Jurkat, Clone E6-1 (cell line): ENCODE results near the gene TIGD7.
"Not testable (repeated sequence)": the region's sequence is repeated elsewhere in the genome, so short reads cannot be mapped to it uniquely, and the experiment has no call there.

Source experiments
- DNase-seq: peaks from one replicate; pipeline ENCODE4 v3.0.0-alpha.2; 2011; ENCODE audit warnings: low read depth, low spot score
- H3K4me3 ChIP-seq: 2 replicates; pipeline ENCODE4 v1.5.1; 2011; ENCODE audit warnings: mild to moderate bottlenecking, low read length, control low read depth, moderate library complexity

Gene TIGD7

DNA sequence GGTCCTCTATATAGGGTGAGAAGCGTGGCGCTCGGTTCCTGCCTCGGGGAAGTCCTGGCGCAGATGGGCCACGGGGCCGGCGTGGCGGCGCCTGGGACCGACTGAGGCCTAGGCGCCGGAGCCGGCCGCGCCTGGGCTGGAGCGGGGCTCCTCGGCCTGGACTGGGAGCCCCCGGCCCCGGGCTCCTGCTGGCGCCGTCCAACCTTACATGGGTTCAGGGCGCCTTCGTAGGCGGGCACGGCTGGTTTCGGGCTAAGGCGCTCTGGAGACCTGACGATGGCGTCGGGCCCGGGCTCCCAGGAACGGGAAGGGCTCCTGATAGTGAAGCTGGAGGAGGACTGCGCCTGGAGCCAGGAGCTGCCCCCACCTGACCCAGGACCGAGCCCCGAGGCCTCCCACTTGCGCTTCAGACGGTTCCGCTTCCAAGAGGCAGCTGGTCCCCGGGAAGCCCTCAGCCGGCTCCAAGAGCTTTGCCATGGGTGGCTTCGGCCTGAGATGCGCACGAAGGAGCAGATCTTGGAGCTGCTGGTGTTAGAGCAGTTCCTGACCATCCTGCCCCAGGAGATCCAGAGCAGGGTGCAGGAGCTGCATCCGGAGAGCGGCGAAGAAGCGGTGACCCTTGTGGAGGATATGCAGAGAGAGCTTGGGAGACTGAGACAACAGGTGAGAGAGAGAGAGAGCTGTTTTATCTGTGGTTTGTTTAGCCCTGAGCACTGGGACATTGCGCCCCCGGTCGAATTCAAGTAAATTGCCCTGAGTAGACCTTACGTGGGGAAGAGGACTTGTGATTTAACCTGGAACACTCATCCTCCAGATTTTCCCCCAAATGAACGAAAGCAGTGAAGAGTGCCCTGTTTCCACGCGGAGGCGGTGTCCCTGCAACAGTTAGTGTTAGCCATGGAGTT, 21.4 kb downstream of the TIGD7 start:
- no peak for DNase-seq

DNA sequence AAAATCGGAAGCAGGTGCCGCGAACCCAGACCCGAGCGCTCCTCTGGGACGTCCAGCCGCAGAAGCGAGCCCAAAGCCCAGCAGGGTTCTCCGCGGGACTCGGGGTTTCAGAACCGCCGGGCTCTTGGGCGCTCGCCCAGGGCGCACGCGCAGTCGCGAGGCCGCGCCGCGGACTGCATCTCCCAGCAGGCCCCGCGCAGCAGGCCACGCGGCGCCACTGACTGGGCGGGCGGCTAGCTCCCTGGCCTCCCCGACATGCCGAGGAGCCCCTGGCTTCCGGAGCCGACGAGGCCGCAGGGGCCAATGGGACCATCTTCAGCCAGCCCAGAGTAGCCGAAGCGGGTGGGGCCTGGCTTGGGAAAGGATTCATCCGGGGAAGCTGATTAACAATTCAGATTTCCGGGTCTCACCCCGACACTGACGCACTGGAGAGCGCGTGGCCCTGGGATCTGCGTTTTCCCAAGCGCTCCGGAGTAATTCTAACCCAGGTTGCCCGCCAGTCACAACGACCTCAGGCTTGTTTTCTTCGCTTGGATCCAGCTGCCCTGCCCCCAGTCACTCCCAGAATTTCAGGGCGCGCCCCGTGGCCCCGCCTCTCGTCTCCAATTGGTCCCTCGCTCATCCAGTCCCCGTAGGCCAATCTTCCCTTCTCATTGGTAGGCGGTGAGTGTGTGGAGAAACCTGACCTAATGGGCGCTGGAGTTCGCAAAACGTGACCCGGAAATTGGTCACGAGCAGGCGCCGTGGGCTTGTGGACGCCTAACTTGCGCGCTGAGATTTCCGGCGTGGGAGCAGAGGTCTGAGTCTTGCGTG, 22.3 kb downstream of the TIGD7 start, which contains the start of gene ZNF263:
Gene ZNF263, plus strand, starts transcription at position 762 of the 813 bp plus-strand sequence. CDS start 328 bp downstream, outside the sequence.
- peak; percentile 98 for DNase-seq
- peak within 1 kb of the TSS; percentile 92 for H3K4me3 ChIP-seq

More for the DNA sequence above, 21.4 kb downstream of the TIGD7 start:
- H3K4me3 ChIP-seq, result peak overlapping the region; percentile 92

DNA sequence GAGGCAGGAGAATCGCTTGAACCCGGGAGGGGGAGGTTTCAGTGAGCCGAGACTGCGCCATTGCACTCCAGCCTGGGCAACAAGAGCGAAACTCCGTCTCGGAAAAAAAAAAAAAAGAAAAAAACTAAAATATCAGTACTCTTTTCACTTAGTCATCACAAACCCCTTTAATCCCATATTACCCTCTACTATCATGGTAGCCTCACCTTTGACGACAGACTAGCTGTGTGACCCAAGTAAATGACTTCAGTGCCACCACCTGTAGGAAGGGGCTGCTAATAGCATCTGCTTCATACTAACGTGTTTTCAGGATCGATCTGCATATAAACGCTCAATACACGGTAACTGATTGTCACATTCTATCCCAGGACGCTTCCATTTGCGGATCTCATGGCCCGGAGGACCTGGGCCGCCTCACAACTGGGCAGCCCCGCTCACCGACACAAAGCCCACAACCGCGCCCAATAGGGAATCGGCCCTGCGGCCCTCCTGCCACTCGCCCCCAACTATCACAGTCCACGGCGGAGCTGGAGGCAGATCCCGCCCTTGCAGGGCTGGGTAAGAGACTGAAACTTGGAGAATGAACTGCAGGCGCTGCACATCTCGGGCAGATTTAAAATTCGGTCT, 23.0 kb downstream of the TIGD7 start:
- DNase-seq, result no peak
- H3K4me3 ChIP-seq, result peak overlapping the region; percentile 92

DNA sequence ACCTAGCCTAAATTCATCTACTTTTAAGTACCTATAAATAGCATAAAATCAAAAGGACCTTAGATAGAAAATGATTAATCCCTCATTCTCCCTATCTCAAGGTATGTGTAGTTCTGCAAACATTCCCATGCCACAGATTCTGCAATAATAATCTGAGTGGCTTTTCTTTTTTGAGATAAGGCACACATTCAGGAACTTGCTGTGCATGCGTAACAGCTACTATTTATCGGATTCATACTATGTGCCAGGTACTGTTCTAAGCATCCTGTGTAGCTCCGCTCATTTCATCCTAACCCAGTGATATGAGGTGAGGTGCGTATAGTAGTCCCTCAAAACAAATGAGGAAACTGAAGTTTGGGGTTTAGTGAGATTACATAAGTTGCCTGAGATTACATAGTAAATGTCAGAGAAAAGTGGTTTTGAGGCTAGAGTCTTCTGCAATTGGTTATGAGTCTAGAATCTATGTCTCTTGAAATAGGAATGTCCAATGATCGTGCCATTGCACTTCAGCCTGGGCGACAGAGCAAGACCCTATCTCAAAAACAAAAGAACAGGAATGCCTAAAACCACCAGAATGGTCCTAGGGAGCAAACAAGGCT, 23.9 kb downstream of the TIGD7 start:
- no peak for DNase-seq
- H3K4me3 ChIP-seq, result no peak overlapping the region

DNA sequence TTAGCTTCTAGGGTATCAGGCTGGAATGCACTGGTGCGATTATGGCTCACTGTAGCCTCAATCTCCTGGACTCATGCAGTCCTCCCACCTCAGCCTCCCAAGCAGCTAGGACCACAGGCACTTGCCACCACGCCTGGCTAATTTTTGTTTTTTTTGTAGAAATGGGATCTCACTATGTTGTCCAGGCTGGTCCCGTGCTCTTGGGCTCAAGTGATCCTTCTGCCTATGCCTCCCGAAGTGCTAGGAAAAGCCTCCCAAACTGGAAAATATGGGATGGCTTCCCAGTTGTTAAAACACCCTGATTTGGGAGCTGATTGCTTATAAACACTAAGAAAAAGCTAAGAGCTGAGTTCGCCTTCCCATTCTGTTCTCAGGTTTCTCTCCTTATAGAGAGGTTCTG, 28.6 kb downstream of the TIGD7 start:
- no peak for DNase-seq
- no peak overlapping the region for H3K4me3 ChIP-seq

DNA sequence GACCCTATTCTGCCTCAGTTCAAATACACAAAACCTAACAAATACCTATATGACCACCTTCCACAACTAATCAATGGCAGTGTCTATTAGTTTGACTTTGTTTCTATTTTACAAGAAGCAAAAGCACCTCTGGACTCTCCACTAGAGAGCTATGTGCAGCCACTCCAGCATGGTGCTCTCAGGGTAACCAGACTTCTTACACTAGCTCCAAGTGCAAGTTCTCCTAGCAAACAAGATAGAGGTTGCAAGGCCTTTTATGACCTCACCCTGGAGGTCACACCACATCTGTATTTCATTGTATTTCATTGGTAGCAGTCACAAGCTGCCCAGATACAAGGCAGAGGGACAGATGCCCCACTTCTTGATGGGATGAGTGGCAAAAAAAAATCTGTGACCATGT, 30.3 kb downstream of the TIGD7 start:
- no peak overlapping the region for H3K4me3 ChIP-seq
- DNase-seq, result no peak

DNA sequence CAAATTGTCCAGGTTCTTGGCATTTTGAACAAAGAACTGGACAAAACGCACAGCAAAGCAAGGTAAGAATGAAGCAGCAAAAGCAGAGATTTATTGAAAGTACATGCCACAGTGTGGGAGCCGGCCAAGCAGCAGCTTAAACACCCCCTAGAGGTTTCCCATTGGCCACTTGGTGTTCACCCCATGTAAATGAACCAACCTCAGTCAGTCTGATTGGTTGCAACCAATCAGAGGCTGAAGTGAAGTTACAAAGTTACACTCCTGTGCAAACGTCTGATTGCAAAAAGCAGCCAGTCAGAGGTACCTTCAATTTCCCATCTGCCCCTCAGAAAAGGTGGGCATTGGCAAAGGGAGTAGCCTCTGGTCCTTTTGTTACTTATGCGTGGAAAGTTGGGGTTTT, 30.7 kb downstream of the TIGD7 start:
- DNase-seq, result peak; percentile 63
- H3K4me3 ChIP-seq, result no peak overlapping the region

DNA sequence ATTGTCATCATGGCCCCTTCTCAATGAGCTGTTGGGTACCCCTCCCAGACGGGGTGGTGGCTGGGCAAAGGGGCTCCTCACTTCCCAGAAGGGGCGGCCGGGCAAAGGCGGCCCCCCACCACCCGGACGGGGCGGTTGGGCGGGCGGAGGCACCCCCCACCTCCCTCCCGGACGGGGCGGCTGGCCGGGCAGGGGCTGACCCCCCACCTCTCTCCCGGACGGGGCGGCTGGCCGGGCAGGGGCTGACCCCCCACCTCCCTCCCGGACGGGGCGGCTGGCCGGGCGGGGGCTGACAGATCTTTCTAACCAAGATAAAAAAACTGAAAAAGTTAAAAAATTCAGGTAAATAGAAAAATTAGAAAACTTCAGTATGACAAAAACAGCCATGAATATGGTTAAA, 33.9 kb downstream of the TIGD7 start:
- not testable (repeated sequence) for DNase-seq, H3K4me3 ChIP-seq

DNA sequence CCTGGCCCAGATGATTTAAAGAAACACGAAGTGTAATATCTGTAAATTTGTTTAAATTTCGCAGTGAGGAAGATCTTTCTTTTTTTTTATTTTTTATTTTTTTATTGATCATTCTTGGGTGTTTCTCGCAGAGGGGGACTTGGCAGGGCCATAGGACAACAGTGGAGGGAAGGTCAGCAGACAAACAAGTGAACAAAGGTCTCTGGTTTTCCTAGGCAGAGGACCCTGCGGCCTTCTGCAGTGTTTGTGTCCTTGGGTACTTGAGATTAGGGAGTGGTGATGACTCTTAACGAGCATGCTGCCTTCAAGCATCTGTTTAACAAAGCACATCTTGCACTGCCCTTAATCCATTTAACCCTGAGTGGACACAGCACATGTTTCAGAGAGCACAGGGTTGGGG, 34.5 kb downstream of the TIGD7 start:
- not testable (repeated sequence) for DNase-seq, H3K4me3 ChIP-seq

DNA sequence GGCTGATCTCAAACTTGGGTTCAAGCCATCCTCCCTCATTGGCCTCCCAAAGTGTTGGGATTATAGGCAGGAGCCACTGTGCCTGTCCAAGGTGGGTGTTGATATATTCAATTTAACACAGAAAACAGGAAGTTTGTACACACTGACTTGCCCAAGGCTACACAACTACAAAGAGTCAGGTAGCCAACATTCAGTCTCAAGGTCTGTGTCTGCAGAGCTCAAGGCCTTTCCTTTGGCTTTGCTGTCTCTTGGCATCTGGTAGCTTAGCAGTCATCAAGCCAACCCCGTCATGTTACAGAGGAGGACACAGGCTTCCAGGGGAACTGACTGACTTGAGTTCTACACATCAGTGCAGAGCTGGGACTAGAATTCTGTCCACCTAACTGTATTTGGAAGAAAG, 36.9 kb downstream of the TIGD7 start:
- DNase-seq, result no peak
- H3K4me3 ChIP-seq, result no peak overlapping the region

DNA sequence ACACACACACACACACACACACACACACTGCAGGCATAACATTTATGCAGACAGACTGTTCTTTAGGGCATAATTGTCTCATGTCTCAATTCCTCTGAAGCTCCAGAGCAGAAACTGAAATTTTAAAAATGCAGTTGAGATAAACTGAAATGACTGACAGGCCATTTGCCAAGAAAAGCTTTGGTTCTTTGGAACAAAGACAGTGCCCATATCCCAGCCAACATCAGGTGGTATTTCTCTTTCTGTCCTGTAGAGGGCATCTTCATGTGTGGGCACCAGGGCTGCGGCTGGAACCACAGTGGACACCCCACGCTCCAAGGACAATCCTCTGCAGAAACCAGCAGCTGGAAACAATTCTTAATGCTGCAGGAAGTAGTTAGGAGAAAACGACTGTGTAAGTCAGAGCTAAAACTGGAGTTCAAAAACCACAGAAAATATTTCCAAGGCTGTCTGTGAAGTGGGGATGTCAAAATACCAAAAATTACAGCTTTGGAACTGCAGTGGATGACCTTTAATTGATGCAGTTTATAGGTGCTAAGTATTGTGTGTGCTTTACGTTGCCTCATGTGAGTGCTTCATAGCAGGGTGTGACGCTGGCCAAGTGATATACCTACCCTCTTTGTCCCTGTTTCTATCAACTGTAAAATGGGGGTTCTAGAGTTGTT, 38.2 kb downstream of the TIGD7 start:
- no peak overlapping the region for H3K4me3 ChIP-seq
- DNase-seq, result peak; percentile 45

DNA sequence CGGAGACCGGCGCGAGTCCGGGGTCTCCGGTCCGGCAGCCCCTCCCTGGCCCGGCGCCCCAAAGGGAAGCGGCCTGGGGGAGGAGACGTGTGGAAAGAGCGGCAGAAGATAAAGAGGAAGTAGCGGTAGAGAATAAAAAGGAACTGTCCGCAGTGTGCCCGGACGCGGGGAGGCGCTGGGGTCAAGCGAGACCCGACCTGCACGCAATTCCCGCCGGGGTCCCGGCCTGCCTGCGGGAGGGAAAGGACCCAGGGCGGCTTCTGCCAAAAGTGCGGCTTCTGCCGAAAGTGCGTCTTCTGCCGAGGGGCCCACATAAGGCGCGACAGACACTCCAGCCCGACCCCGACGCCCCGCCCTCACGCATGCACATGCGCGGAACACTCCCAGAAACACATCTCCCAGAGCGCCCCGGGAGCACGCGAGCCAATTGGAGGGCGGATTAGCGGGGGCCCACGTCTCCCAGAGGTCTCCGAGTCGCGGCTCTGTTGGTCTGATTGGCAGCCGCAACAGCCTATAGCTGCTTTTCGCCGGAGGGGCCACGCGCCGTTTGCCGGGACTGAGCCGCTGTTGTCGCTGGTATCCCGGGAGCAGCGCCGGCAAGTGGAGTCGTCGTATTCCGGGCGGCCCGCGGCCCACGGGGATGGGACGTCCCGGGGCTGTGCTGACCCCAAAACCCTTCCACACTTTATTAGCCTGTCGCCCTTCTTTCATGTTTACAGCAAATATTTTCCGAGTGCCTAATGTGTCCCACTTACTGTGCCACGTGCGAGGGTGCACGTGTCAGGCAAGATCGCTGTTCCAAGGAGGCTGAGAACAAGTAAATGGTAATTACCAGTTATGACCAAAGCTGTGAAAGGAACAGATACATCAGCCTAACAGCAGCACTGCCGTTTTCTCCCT, 40.8 kb downstream of the TIGD7 start:
- H3K4me3 ChIP-seq, result peak overlapping the region; percentile 65
- peak; percentile 97 for DNase-seq

DNA sequence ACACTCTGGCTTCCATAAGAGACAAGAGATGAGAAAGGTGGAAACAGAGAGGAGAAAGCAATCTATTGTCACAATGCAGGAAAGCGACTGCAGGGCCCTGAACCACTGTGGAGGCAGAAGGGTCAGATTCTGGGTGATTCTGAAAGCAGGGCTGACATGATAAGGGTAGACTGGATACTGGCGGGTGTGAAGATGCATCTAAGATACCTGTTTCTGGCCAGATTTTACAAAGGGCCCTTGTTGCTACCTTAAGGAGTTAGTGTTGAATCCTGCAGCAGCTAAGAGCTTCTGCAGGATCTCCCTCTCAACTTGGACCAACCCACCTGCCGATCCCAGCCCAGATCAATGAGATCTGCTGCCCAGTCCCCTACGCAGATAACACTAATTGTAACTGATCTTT, 42.7 kb downstream of the TIGD7 start:
- no peak overlapping the region for H3K4me3 ChIP-seq
- DNase-seq, result no peak

DNA sequence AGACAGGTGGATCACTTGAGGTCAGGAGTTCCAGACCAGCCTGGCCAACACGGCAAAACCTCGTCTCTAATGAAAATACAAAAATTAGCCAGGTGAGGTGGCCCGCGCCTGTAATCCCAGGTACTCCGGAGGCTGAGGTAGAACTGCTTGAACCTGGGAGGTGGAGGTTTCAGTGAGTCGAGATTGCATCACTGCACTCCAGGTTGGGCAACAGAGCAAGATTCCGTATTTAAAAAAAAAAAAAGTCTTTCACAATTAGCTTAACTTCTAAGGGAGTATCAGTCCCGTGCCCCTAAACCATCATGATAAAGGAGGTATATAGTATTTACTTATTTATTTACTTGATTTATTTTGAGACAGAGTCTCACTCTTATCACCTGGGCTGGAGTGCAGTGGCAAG, 45.4 kb downstream of the TIGD7 start:
- H3K4me3 ChIP-seq, result no peak overlapping the region

DNA sequence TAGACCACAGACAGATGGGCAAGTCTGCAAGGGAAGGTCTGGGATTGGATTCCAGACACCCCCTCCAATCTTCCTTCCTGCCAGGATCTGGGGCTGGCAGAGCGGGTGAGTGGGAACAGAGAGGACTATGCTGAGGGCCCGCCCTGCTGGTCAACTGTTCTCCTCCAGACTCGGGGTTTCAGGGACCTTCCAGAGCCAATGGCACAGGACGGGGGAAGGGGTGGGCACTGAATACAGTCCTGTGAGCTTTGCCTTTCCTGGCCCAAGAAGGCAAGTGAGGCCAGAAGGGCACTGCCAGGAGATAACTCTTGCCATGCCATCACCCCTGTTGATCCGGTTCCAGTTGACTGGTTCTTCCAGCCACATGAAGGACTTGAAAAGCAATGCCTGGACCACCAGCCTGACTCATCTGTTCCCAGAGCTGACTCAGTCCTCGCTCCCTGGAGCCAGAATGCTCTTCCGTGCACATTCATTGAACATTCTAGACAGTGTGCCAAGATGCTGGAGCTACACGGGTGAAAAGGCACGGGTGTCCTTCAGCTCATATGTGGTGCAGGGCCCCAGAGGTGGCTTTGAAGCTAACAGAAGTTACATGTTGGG, 48.3 kb downstream of the TIGD7 start:
- no peak overlapping the region for H3K4me3 ChIP-seq
- no peak for DNase-seq

More for the DNA sequence above, 45.4 kb downstream of the TIGD7 start:
- no peak for DNase-seq

DNA sequence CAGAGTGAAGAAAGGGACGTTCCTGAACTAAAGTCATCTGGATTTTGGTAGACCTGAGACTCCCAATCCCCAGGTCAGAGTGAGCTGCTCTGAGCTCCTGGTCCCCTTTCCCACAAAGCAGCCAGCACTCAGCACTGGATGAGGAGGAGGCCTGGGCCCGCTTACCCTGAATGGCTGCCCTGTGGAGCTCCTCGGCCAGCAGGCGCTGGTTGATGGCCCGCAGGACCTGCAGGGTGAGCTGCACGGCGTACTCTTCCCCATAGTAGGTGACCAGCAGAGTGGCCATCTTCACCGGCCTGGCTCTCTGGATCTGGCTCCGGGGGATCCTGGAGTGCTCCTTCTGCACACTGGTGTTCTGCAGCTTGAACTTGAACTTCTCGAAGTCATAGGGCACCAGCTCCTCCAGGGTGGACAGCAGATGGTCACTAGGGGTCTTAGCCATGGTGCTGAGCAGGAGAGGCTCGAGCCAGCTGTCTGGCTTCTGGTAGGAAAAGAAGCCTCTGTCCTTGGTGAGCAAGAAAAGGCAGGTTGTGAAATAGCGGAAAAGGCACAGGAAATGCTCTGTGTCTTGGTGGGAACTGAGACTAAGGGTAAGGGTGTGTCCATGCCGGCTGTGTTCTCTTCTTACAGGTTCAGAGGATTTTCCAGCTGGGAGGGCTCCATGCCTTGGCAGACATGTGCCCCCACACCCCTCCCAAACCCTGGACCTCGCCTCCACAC, 48.9 kb downstream of the TIGD7 start, which contains the start of gene MEFV:
Gene MEFV, minus strand, starts transcription at position 488 of the 720 bp plus-strand sequence. Its CDS starts 46 bp downstream, at position 442.
- DNase-seq, result no peak
- H3K4me3 ChIP-seq, result no peak within 1 kb of the TSS

DNA sequence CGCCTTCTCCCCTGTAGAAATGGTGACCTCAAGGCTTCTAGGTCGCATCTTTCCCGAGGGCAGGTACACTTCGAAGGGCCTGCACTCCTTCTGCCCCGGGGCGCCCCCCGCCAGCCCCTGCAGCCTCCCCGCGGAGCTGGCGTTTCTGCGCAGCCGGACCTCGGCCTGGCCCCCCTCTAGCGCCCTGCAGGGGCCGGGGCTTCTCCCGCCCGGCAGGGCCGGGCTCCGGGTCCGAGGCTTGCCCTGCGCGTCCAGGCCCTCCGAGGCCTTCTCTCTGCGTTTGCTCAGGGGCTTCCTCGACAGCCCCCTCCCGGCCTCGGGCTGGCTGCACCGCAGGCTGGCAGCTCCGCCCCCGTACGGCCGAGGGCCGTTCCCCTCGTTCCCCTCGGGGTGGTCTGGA, 50.9 kb downstream of the TIGD7 start:
- no peak overlapping the region for H3K4me3 ChIP-seq
- no peak for DNase-seq
